PC-3 (cell line): Measurements from ENCODE around the gene TOX3. TPM values are rescaled to one million over a fixed set of nuclear protein-coding genes. Genes with fewer than 3 reads are reported as not detected.

Source experiments
- ATAC-seq: fragments of 200-7000 bp; cut with Tn5 transposase; 2 replicates; pipeline ENCODE4 v1.9.1; 2020; ENCODE audit warnings: mild to moderate bottlenecking, moderate library complexity
- BruUV-seq: library from RNA; stranded (reverse); fragments of 400-500 nt; replicated peaks from 2 replicates; lab custom pipeline; 2021; lab: Mats Ljungman, UMichigan
- CTCF ChIA-PET: fragments of 300-600 bp; sonication (Branson Sonifier 250); formaldehyde crosslinking; loops from one replicate; lab custom pipeline; 2022; ENCODE audit warnings: antibody characterized with exemption; lab: Charles Lee
- POLR2A ChIA-PET: fragments of 300-600 bp; sonication (Branson Sonifier 250); formaldehyde crosslinking; loops from one replicate; lab custom pipeline; 2022; ENCODE audit warnings: antibody characterized with exemption; ENCODE audit not compliant: unreplicated experiment; lab: Charles Lee
- DNase-seq: peaks from one replicate; pipeline ENCODE4 v3.0.0-alpha.2; 2015
- H2AFZ ChIP-seq: fragments of 300-600 bp; sonication (generic); 2 replicates; pipeline ENCODE4 v1.6.0; 2016; ENCODE audit warnings: antibody characterized with exemption, low read length
- H3F3A ChIP-seq: fragments of 300-600 bp; sonication (generic); one replicate; pipeline ENCODE4 v1.6.0; 2017; ENCODE audit warnings: antibody characterized with exemption, low read length, control low read depth, mild to moderate bottlenecking; ENCODE audit not compliant: unreplicated experiment
- H3K27ac ChIP-seq: fragments of 300-600 bp; sonication (generic); 2 replicates; pipeline ENCODE4 v1.5.1; 2016; ENCODE audit warnings: mild to moderate bottlenecking, low read length
- H3K27me3 ChIP-seq: fragments of 300-600 bp; sonication (generic); 2 replicates; pipeline ENCODE4 v1.6.1; 2016; ENCODE audit warnings: low read length, mixed read lengths
- H3K36me3 ChIP-seq: fragments of 300-600 bp; sonication (generic); 2 replicates; pipeline ENCODE4 v1.6.1; 2016; ENCODE audit warnings: low read depth, mixed run types, low read length, mixed read lengths
- H3K4me1 ChIP-seq: fragments of 300-600 bp; sonication (generic); 2 replicates; pipeline ENCODE4 v1.5.1; 2016; ENCODE audit warnings: low read length; ENCODE audit not compliant: insufficient read depth
- H3K4me2 ChIP-seq: fragments of 300-600 bp; sonication (generic); 2 replicates; pipeline ENCODE4 v1.6.0; 2016; ENCODE audit warnings: low read length
- H3K4me3 ChIP-seq: fragments of 300-600 bp; sonication (generic); 2 replicates; pipeline ENCODE4 v1.5.1; 2016; ENCODE audit warnings: mild to moderate bottlenecking, low read length, mixed read lengths
- H3K79me2 ChIP-seq: fragments of 300-600 bp; sonication (generic); 2 replicates; pipeline ENCODE4 v1.6.1; 2017; ENCODE audit warnings: low read length, mixed read lengths
- H3K9ac ChIP-seq: fragments of 300-600 bp; sonication (generic); 2 replicates; pipeline ENCODE4 v1.6.0; 2016; ENCODE audit warnings: mild to moderate bottlenecking, low read length
- H3K9me2 ChIP-seq: fragments of 300-600 bp; sonication (generic); replicated peaks from 2 replicates; pipeline ENCODE4 v1.6.1; 2016; ENCODE audit warnings: mixed run types, low read length, mixed read lengths
- H3K9me3 ChIP-seq: fragments of 300-600 bp; sonication (generic); 2 replicates; pipeline ENCODE4 v1.6.1; 2016; ENCODE audit warnings: low read length, mixed read lengths
- H4K20me1 ChIP-seq: fragments of 300-600 bp; sonication (generic); 2 replicates; pipeline ENCODE4 v1.6.1; 2016; ENCODE audit warnings: low read length, mixed read lengths
- EZH2 ChIP-seq: fragments of 300-600 bp; sonication (generic); IDR thresholded peaks from one replicate; pipeline ENCODE4 v1.6.1; 2017; ENCODE audit warnings: antibody characterized with exemption, mild to moderate bottlenecking, low read length; ENCODE audit not compliant: unreplicated experiment
- EZH2phosphoT487 ChIP-seq: fragments of 300-600 bp; sonication (generic); IDR thresholded peaks from 2 replicates; pipeline ENCODE4 v1.6.1; 2018; ENCODE audit warnings: mild to moderate bottlenecking, antibody characterized with exemption, low read length, borderline replicate concordance
- intact Hi-C: fragments of 100-400 bp; cut with micrococcal nuclease; formaldehyde crosslinking; loops from 2 replicates; pipeline ENCODE4 v1.9.0; 2023
- total RNA-seq: library from RNA; depleted of rRNA; stranded (reverse); fragments of >200 nt; gene quantifications from 2 replicates; pipeline ENCODE4 v1.2.3, GENCODE V29; 2014
- TF ChIP-seq, protein P1 (sequence below): fragments of 300-600 bp; sonication (generic); conservative IDR thresholded peaks from 2 replicates; pipeline ENCODE4 v1.5.1; 2017; ENCODE audit warnings: antibody characterized with exemption, low read depth, mild to moderate bottlenecking, low read length

The TOX3 gene
- total RNA-seq, 1 experiment from 2014 or later = not detected

DNA sequence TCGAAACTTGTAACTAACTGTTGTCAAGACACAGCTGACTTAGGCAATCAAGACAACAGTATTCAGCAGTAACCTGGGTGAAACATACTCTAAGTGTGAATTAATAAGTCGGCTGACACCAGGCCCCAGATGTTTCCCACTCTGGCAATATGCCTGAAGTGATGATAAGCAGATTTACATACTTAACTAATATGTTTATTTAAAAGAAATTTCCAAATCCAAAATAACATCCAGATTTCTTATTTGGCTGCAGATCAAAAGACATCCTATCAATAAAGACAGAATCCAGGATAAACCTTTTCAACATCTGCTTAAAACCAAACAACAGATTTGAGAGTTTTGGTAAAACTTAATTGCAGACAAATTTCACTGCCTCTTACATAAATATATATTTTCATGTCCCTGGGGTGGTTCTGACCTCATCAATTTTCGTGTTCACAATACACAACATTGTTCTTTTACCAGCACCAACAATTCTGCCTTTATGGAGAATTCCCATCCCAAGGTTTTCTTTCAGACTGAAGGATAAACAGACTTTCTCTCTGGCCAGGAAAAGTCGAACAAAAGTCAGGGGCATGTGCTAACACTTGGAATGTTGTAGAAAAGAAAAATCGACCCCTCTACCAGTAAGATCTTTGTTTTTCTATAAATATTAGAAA, 45.1 kb upstream of the TOX3 start:
- TF ChIP-seq EZH2 = no peak
- TF ChIP-seq, protein P1, sequence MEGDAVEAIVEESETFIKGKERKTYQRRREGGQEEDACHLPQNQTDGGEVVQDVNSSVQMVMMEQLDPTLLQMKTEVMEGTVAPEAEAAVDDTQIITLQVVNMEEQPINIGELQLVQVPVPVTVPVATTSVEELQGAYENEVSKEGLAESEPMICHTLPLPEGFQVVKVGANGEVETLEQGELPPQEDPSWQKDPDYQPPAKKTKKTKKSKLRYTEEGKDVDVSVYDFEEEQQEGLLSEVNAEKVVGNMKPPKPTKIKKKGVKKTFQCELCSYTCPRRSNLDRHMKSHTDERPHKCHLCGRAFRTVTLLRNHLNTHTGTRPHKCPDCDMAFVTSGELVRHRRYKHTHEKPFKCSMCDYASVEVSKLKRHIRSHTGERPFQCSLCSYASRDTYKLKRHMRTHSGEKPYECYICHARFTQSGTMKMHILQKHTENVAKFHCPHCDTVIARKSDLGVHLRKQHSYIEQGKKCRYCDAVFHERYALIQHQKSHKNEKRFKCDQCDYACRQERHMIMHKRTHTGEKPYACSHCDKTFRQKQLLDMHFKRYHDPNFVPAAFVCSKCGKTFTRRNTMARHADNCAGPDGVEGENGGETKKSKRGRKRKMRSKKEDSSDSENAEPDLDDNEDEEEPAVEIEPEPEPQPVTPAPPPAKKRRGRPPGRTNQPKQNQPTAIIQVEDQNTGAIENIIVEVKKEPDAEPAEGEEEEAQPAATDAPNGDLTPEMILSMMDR = no peak
- no peak for TF ChIP-seq EZH2phosphoT487
- H3K4me2 ChIP-seq = no peak overlapping the region
- no peaks in the 10 kb centered on the region for H3K9me3 ChIP-seq
- ATAC-seq (no peak), DNase-seq (no peak)
- no peak overlapping the region for H3K9ac ChIP-seq
- H3K4me3 ChIP-seq = no peak overlapping the region
- intact Hi-C loops = no loop called here
- no peaks in the 10 kb centered on the region for H3K79me2 ChIP-seq
- H3K9me2 ChIP-seq = no peaks in the 10 kb centered on the region
- H4K20me1 ChIP-seq = no peaks in the 10 kb centered on the region
- H2AFZ ChIP-seq = no peak overlapping the region
- H3K27me3 ChIP-seq = no peaks in the 10 kb centered on the region
- no peaks in the 10 kb centered on the region for H3K36me3 ChIP-seq
- ChIA-PET POLR2A (no interaction called here), CTCF (no interaction called here)
- no TSS peak for BruUV-seq
- H3K27ac ChIP-seq = no peak overlapping the region
- no peaks in the 10 kb centered on the region for H3F3A ChIP-seq
- H3K4me1 ChIP-seq = no peaks in the 10 kb centered on the region

DNA sequence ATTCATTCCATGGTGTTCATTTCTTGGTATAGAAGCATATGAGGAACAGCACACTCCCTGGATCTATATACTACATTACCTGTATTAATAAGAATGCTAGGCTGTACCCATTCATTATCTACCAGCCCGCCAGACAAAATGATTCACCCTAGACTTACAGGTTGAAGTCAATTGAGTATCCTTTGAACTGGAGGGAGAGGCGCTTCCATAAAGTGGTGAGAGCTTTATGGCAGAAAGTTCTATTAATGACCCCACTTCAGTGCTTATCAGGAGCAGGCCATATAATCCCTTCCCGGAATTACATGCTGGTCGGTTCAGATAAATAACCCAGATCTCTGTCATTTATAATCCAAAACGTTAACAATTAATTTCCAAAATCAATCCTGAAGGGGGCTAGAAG, 44.5 kb upstream of the TOX3 start:
- H3K4me3 ChIP-seq = no peak overlapping the region
- DNase-seq = no peak

DNA sequence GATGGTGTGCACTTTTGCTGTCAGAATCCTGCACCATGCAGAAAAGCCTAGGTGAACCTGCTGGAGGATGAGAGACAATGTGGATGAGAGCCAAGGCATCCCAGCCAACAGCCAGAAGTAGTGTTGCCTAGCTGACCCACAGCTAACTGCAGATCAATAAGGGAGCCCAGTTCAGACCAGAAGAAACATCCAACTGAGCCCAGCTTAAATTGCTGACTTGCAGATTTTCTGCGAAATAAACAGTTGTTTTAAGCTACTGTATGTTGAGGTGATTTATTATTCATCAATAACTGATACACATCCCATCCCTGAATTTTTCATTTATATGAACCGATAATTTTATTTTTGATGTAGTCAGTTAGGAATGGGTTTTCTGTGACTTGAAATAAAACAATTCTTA, 39.2 kb upstream of the TOX3 start:
- no TSS peak for BruUV-seq
- no peaks in the 10 kb centered on the region for H4K20me1 ChIP-seq
- ChIA-PET POLR2A (no interaction called here), CTCF (no interaction called here)
- no peaks in the 10 kb centered on the region for H3K9me3 ChIP-seq
- H3F3A ChIP-seq = no peaks in the 10 kb centered on the region
- H3K9ac ChIP-seq = no peak overlapping the region
- no peak for DNase-seq
- intact Hi-C loops = no loop called here
- no peaks in the 10 kb centered on the region for H3K9me2 ChIP-seq
- no peak overlapping the region for H3K27ac ChIP-seq
- H2AFZ ChIP-seq = no peak overlapping the region
- H3K4me3 ChIP-seq = no peak overlapping the region
- no peaks in the 10 kb centered on the region for H3K79me2 ChIP-seq
- no peak for ATAC-seq
- H3K4me1 ChIP-seq = no peaks in the 10 kb centered on the region
- no peak overlapping the region for H3K4me2 ChIP-seq
- no peaks in the 10 kb centered on the region for H3K27me3 ChIP-seq
- no peak for TF ChIP-seq EZH2
- TF ChIP-seq, protein P1 = no peak
- no peaks in the 10 kb centered on the region for H3K36me3 ChIP-seq

More for the DNA sequence above, 44.5 kb upstream of the TOX3 start:
- no peaks in the 10 kb centered on the region for H3K79me2 ChIP-seq
- no peak overlapping the region for H3K4me2 ChIP-seq
- BruUV-seq = no TSS peak
- intact Hi-C loops = no loop called here
- no peaks in the 10 kb centered on the region for H3K27me3 ChIP-seq
- no peaks in the 10 kb centered on the region for H4K20me1 ChIP-seq
- H3K27ac ChIP-seq = no peak overlapping the region
- POLR2A ChIA-PET = no interaction called here
- ATAC-seq = no peak
- no peaks in the 10 kb centered on the region for H3K9me2 ChIP-seq
- H2AFZ ChIP-seq = no peak overlapping the region
- TF ChIP-seq, protein P1 = no peak
- TF ChIP-seq EZH2phosphoT487 (no peak), EZH2 (no peak)
- H3K9ac ChIP-seq = no peak overlapping the region
- H3K9me3 ChIP-seq = no peaks in the 10 kb centered on the region
- no peaks in the 10 kb centered on the region for H3K36me3 ChIP-seq
- no peaks in the 10 kb centered on the region for H3F3A ChIP-seq
- CTCF ChIA-PET = no interaction called here
- no peaks in the 10 kb centered on the region for H3K4me1 ChIP-seq
